Right atrium auricular region (tissue), 2 donors: ENCODE data around the gene TMC2. TPM values are rescaled to one million over a fixed set of nuclear protein-coding genes. Genes with fewer than 3 reads are reported as not detected.

Experiments
- DNase-seq: peaks from one replicate; pipeline ENCODE4 v3.0.0-alpha.2; 2019; ENCODE audit warnings: low spot score
- H3K27ac ChIP-seq, 2 donors: fragments of 200-600 bp; sonication (generic); 1 replicate in 1 of 2; 2 replicates in 1 of 2; pipeline ENCODE4 v1.5.1; 2016 to 2019
- H3K27me3 ChIP-seq, 2 donors: fragments of 200-600 bp; sonication (generic); one replicate each; pipeline versions ENCODE4 v1.5.1 to v1.6.0; 2017 to 2019
- H3K36me3 ChIP-seq: fragments of 200-600 bp; sonication (generic); one replicate; pipeline ENCODE4 v1.5.1; 2016
- H3K4me1 ChIP-seq, 2 donors: fragments of 200-600 bp; sonication (generic); one replicate each; pipeline versions ENCODE4 v1.5.1 to v1.6.0; 2017 to 2019
- H3K4me3 ChIP-seq, 2 donors: fragments of 200-600 bp; sonication (generic); 1 replicate in 1 of 2; 2 replicates in 1 of 2; pipeline ENCODE4 v1.5.1; 2017 to 2019; ENCODE audit warnings: mild to moderate bottlenecking in 1 of 2, moderate library complexity in 1 of 2
- H3K9me3 ChIP-seq, 2 donors: fragments of 200-600 bp; sonication (generic); one replicate each; pipeline ENCODE4 v1.5.1; 2019
- total RNA-seq, 2 donors: library from RNA; depleted of rRNA; stranded (reverse); fragments of >200 nt; gene quantifications; one replicate each; pipeline ENCODE4 v1.1.0, GENCODE V29; 2016
- TF ChIP-seq, protein P1 (sequence below), 2 donors: fragments of 200-600 bp; sonication (generic); IDR thresholded peaks; one replicate each; pipeline ENCODE4 v1.5.1; 2019; ENCODE audit warnings: antibody characterized with exemption in 2 of 2

TMC2 gene
- total RNA-seq, 2 donors from 2014 or later: not detected

- no peaks in the 10 kb centered on the region for H3K36me3 ChIP-seq
- DNase-seq: peak; percentile 87
- TF ChIP-seq, protein P1, sequence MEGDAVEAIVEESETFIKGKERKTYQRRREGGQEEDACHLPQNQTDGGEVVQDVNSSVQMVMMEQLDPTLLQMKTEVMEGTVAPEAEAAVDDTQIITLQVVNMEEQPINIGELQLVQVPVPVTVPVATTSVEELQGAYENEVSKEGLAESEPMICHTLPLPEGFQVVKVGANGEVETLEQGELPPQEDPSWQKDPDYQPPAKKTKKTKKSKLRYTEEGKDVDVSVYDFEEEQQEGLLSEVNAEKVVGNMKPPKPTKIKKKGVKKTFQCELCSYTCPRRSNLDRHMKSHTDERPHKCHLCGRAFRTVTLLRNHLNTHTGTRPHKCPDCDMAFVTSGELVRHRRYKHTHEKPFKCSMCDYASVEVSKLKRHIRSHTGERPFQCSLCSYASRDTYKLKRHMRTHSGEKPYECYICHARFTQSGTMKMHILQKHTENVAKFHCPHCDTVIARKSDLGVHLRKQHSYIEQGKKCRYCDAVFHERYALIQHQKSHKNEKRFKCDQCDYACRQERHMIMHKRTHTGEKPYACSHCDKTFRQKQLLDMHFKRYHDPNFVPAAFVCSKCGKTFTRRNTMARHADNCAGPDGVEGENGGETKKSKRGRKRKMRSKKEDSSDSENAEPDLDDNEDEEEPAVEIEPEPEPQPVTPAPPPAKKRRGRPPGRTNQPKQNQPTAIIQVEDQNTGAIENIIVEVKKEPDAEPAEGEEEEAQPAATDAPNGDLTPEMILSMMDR (IDR thresholded peaks at IDR 0.05): no peak
- H3K27ac ChIP-seq: peak within 1 kb of the TSS; percentile 86 to 89
- H3K27me3 ChIP-seq: no peaks in the 10 kb centered on the region
- peaks cover 0 to 16% of the 10 kb centered on the region in 2 donors for H3K4me1 ChIP-seq
- H3K4me3 ChIP-seq: peak within 1 kb of the TSS; percentile 82 to 86
- H3K9me3 ChIP-seq: no peaks in the 10 kb centered on the region
These were observed 27.5 kb upstream of the TMC2 start, which contains the start of gene ZNF343 for GRCh38 chr20:2508631-2509467. TSS of gene ZNF343 (minus strand) at chr20:2508915. CDS start at chr20:2493895, 15,020 bp downstream.

DNA sequence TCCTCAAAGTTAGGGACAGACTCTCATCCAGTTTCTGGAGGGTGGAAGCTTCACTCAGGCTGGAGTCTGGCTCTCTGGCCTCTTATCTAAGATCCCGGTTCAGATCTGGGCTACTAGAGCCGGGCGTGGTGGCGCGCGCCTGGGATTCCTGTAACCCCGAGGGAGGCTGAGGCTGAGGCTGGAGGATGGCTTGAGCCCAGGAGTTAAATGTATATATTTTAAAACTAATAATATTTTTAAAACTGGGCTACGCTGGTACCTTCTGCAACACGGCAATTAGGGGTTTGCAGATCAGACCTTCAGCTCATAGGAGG, 26.9 kb upstream of the TMC2 start:
- Histone ChIP-seq H3K27ac (peak overlapping the region; percentile 86 to 89), H3K36me3 (no peaks in the 10 kb centered on the region), H3K4me1 (peaks cover 0 to 16% of the 10 kb centered on the region in 2 donors), H3K9me3 (no peaks in the 10 kb centered on the region), H3K27me3 (no peaks in the 10 kb centered on the region), H3K4me3 (peak overlapping the region; percentile 82 to 86)
- TF ChIP-seq, protein P1 (IDR thresholded peaks at IDR 0.05): no peak
- DNase-seq: no peak

- Histone ChIP-seq H3K4me1 (peaks cover 0 to 16% of the 10 kb centered on the region in 2 donors), H3K27ac (peak overlapping the region in 1 of 2 donors; percentile 89), H3K9me3 (no peaks in the 10 kb centered on the region), H3K36me3 (no peaks in the 10 kb centered on the region), H3K27me3 (no peaks in the 10 kb centered on the region), H3K4me3 (peak overlapping the region in 1 of 2 donors; percentile 86)
- TF ChIP-seq, protein P1 (IDR thresholded peaks at IDR 0.05): no peak
- no peak for DNase-seq
These were observed 26.6 kb upstream of the TMC2 start for GRCh38 chr20:2509794-2510193.

- TF ChIP-seq, protein P1 (IDR thresholded peaks at IDR 0.05): no peak
- no peak for DNase-seq
These were observed 21.2 kb upstream of the TMC2 start for GRCh38 chr20:2515203-2515602.

GRCh38 chr20:2516399-2516798, 20.0 kb upstream of the TMC2 start:
- Histone ChIP-seq H3K4me1 (no peaks in the 10 kb centered on the region), H3K27ac (no peak overlapping the region), H3K4me3 (no peak overlapping the region), H3K36me3 (no peaks in the 10 kb centered on the region), H3K9me3 (no peaks in the 10 kb centered on the region), H3K27me3 (no peaks in the 10 kb centered on the region)
- DNase-seq: no peak
- TF ChIP-seq, protein P1 (IDR thresholded peaks at IDR 0.05): no peak

More at GRCh38 chr20:2515203-2515602, 21.2 kb upstream of the TMC2 start:
- no peaks in the 10 kb centered on the region for H3K4me1 ChIP-seq
- H3K9me3 ChIP-seq: no peaks in the 10 kb centered on the region
- H3K27ac ChIP-seq: no peak overlapping the region
- H3K4me3 ChIP-seq: no peak overlapping the region
- H3K36me3 ChIP-seq: no peaks in the 10 kb centered on the region
- no peaks in the 10 kb centered on the region for H3K27me3 ChIP-seq
